K562 (cell line): ENCODE measurements around the gene SLC38A2. TPM values are rescaled to one million over a fixed set of nuclear protein-coding genes. Genes with fewer than 3 reads are reported as not detected.

Source experiments
- ARNT ChIP-seq, 2 experiments: fragments of 450-650 bp; IDR thresholded peaks; 2 replicates each; pipeline ENCODE4 v1.6.1; 2016; ENCODE audit warnings: mild to moderate bottlenecking in 1 of 2
- CXXC5 ChIP-seq: fragments of 250-450 bp; sonication (Bioruptor Pico); IDR thresholded peaks from 2 replicates; pipeline ENCODE4 v1.8.0; 2022; ENCODE audit warnings: inconsistent platforms, mild to moderate bottlenecking, moderate library complexity
- FOXP1 ChIP-seq: sonication (generic); formaldehyde crosslinking; IDR thresholded peaks from 2 replicates; pipeline ENCODE4 v1.8.0; 2022; ENCODE audit warnings: mild to moderate bottlenecking, missing genetic modification reagents
- HDAC8 ChIP-seq: fragments of 450-650 bp; IDR thresholded peaks from 2 replicates; pipeline ENCODE4 v1.6.1; 2016; ENCODE audit warnings: mild to moderate bottlenecking, missing genetic modification characterization, moderate library complexity, missing compliant biosample characterization
- HNRNPH1 ChIP-seq: fragments of 200-400 bp; formaldehyde crosslinking; optimal IDR thresholded peaks from 2 replicates; pipeline ENCODE3; 2017; ENCODE audit warnings: low read depth, mild to moderate bottlenecking, low read length, moderate library complexity
- MEF2D ChIP-seq: conservative IDR thresholded peaks from 2 replicates; pipeline ENCODE4 v1.6.1; 2016; ENCODE audit warnings: low read depth, missing genetic modification characterization, missing compliant biosample characterization
- MYNN ChIP-seq, 2 experiments: sonication (generic); formaldehyde crosslinking in 1 of 2; IDR thresholded peaks; 2 replicates each; pipeline versions ENCODE4 v1.5.0 to v1.6.1; 2016 to 2020; ENCODE audit warnings: antibody characterized with exemption in 1 of 2, missing genetic modification reagents in 1 of 2
- NCOA2 ChIP-seq, 2 experiments: fragments of 450-650 bp; IDR thresholded peaks; 2 replicates each; pipeline ENCODE4 v1.6.1; 2018; ENCODE audit warnings: mild to moderate bottlenecking in 2 of 2, moderate library complexity in 1 of 2; ENCODE audit not compliant: partially characterized antibody in 2 of 2
- POLR2G ChIP-seq: fragments of 200-400 bp; formaldehyde crosslinking; IDR thresholded peaks from 2 replicates; pipeline ENCODE4 v1.6.1; 2017; ENCODE audit warnings: low read depth, mild to moderate bottlenecking, antibody characterized with exemption, low read length, moderate library complexity
- RBM25 ChIP-seq: fragments of 200-400 bp; formaldehyde crosslinking; IDR thresholded peaks from 2 replicates; pipeline ENCODE4 v1.6.1; 2018; ENCODE audit warnings: low read length, low read depth, moderate library complexity; ENCODE audit not compliant: severe bottlenecking
- SNAPC5 ChIP-seq: fragments of 250-450 bp; sonication (Bioruptor Pico); IDR thresholded peaks from 2 replicates; pipeline ENCODE4 v1.8.0; 2021; ENCODE audit warnings: moderate library complexity, mild to moderate bottlenecking, inconsistent platforms
- YY1 ChIP-seq, 3 experiments: IDR thresholded peaks; 2 replicates each; pipeline ENCODE4 v1.6.1; 2011; ENCODE audit warnings: low read length in 2 of 3, mild to moderate bottlenecking in 2 of 3, moderate library complexity in 2 of 3, borderline replicate concordance in 1 of 3, control low read depth in 1 of 3, low read depth in 1 of 3; ENCODE audit not compliant: insufficient read depth in 3 of 3, insufficient replicate concordance in 2 of 3, control insufficient read depth in 1 of 3, insufficient read length in 1 of 3; ENCODE audit errors: extremely low read depth in 1 of 3
- ZHX1 ChIP-seq: fragments of 150-350 bp; conservative IDR thresholded peaks from 2 replicates; pipeline ENCODE4 v1.6.1; 2014; ENCODE audit warnings: low read length
- ZNF232 ChIP-seq: sonication (generic); formaldehyde crosslinking; IDR thresholded peaks from 2 replicates; pipeline ENCODE4 v1.8.0; 2022; ENCODE audit warnings: mild to moderate bottlenecking, missing genetic modification reagents
- ZNF444 ChIP-seq: fragments of 250-450 bp; sonication (Bioruptor Pico); IDR thresholded peaks from 2 replicates; pipeline ENCODE4 v1.4.0; 2020; ENCODE audit warnings: mild to moderate bottlenecking, moderate library complexity
- ZSCAN29 ChIP-seq: fragments of 450-650 bp; IDR thresholded peaks from 2 replicates; pipeline ENCODE4 v1.6.1; 2017
- polyA plus RNA-seq, 8 experiments: library from polyadenylated mRNA; depleted of rRNA in 4 of 8; stranded (reverse) in 5 of 8; unstranded in 3 of 8; fragments of >200 nt; fragmentation: Nextera tagmentation in 2 of 8; fragmentation: Illumina TruSeq in 1 of 8; extraction: Ambion mirVana in 2 of 8; extraction: Trizol in 1 of 8; gene quantifications; 2 replicates each; pipeline versions ENCODE4 v1.2.1 to v1.2.3, GENCODE V29; 2011 to 2014; ENCODE audit warnings: inconsistent platforms in 1 of 8, missing spikeins in 1 of 8
- total RNA-seq, 7 experiments: library from RNA; depleted of rRNA in 6 of 7; stranded (reverse); fragments of >200 nt in 6 of 7; fragmentation: Illumina TruSeq in 2 of 7; extraction: Trizol in 2 of 7; gene quantifications; 2 replicates each; pipeline versions ENCODE4 v1.2.1 to v1.2.3, GENCODE V29; 2011 to 2021; ENCODE audit warnings: low replicate concordance in 1 of 7
- TF ChIP-seq, protein P1 (sequence below): fragments of 250-450 bp; sonication (Bioruptor Pico); IDR thresholded peaks from 2 replicates; pipeline ENCODE4 v1.5.0; 2020; ENCODE audit warnings: mild to moderate bottlenecking
- TF ChIP-seq, protein P2 (sequence below): IDR thresholded peaks from 2 replicates; pipeline ENCODE4 v1.6.1; 2012; ENCODE audit warnings: low read depth, low read length, improper control_type of control experiment, borderline replicate concordance

Gene SLC38A2
- total and polyA plus RNA-seq, 9 of the 15 experiments (the other 6 are each of a cell fraction or from before 2014, with no cell fraction given) = 98.7 to 292 (median 143) TPM

GRCh38 chr12:46372544-46373300 is at the start of gene SLC38A2 (continued):
- peak in 2 of 3 experiments; percentile 75 to 76 for TF ChIP-seq YY1 (IDR thresholded peaks at IDR 0.05; ENCODE audit: borderline replicate concordance in 1 of 3, control insufficient read depth in 1 of 3, extremely low read depth in 1 of 3, insufficient read depth in 3 of 3, insufficient read length in 1 of 3, insufficient replicate concordance in 2 of 3, low read depth in 1 of 3, low read length in 2 of 3)
- TF ChIP-seq ZNF232 (CRISPR knock-in tag) = no peak
- TF ChIP-seq ZNF444 = no peak
- TF ChIP-seq ARNT (IDR thresholded peaks at IDR 0.05) = peak in 1 of 2 experiments; percentile 63; a peak in 1 of 4 replicates
- TF ChIP-seq MYNN (IDR thresholded peaks at IDR 0.05) = peak; percentile 30; the same call in 1 of the 2 replicates
- TF ChIP-seq MYNN (CRISPR knock-in tag; IDR thresholded peaks at IDR 0.05) = no peak
- TF ChIP-seq MEF2D (tag) = no peak
- no peak for TF ChIP-seq SNAPC5 (CRISPR knock-in tag)
- TF ChIP-seq, protein P1, sequence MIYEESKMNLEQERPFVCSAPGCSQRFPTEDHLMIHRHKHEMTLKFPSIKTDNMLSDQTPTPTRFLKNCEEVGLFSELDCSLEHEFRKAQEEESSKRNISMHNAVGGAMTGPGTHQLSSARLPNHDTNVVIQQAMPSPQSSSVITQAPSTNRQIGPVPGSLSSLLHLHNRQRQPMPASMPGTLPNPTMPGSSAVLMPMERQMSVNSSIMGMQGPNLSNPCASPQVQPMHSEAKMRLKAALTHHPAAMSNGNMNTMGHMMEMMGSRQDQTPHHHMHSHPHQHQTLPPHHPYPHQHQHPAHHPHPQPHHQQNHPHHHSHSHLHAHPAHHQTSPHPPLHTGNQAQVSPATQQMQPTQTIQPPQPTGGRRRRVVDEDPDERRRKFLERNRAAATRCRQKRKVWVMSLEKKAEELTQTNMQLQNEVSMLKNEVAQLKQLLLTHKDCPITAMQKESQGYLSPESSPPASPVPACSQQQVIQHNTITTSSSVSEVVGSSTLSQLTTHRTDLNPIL (CRISPR knock-in tag) = no peak
- no peak for TF ChIP-seq HDAC8 (tag)
- TF ChIP-seq, protein P2, sequence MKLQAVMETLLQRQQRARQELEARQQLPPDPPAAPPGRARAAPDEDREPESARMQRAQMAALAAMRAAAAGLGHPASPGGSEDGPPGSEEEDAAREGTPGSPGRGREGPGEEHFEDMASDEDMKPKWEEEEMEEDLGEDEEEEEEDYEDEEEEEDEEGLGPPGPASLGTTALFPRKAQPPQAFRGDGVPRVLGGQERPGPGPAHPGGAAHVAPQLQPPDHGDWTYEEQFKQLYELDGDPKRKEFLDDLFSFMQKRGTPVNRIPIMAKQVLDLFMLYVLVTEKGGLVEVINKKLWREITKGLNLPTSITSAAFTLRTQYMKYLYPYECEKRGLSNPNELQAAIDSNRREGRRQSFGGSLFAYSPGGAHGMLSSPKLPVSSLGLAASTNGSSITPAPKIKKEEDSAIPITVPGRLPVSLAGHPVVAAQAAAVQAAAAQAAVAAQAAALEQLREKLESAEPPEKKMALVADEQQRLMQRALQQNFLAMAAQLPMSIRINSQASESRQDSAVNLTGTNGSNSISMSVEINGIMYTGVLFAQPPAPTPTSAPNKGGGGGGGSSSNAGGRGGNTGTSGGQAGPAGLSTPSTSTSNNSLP = no peak
- peak; percentile 72; the same call in 1 of the 2 replicates for TF ChIP-seq ZHX1
- TF ChIP-seq HNRNPH1 = no peak
- TF ChIP-seq ZSCAN29 = no peak
- peak; percentile 98 for TF ChIP-seq POLR2G
- no peak for TF ChIP-seq RBM25
- peak; percentile 71; the same call in 1 of the 2 replicates for TF ChIP-seq FOXP1 (CRISPR knock-in tag)
- TF ChIP-seq CXXC5 (CRISPR knock-in tag) = peak; percentile 93
- no peak for TF ChIP-seq NCOA2 (IDR thresholded peaks at IDR 0.05; ENCODE audit: partially characterized antibody in 2 of 2)
